HG03521 (cell line): Measurements from ENCODE around the gene MORC1.
"Not testable (repeated sequence)": the region's sequence is repeated elsewhere in the genome, so short reads cannot be mapped to it uniquely, and the experiment has no call there.

Experiments
- ATAC-seq: cut with Tn5 transposase; IDR thresholded peaks from one replicate; pipeline ENCODE4 v1.9.1; 2021; ENCODE audit warnings: mild to moderate bottlenecking, moderate library complexity; ENCODE audit not compliant: unreplicated experiment

MORC1 gene

GRCh38 chr3:109112946-109113760, 4.8 kb downstream of the MORC1 start:
- ATAC-seq, result no peak

DNA sequence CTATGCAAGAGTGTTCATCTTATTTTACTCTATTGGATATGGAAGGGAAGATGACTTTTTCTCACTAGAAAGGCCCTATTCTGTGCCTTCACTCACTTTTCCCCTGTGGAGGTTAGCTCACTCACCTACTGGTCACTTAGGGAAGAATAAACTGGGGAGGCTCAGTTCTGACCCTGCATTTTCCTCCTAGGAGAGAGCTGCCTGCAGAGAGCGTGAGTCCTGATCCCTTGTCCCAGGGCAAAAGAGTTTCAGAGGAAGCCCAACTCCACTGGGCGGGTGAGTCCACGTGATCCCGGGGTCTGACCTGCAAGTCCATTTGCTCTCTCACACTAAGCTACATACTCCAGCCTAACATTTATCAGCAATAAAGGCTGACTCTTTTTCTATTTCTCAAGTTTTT, 8.4 kb downstream of the MORC1 start:
- ATAC-seq, result no peak

- ATAC-seq, result peak; percentile 44
Measured at GRCh38 chr3:109098079-109098644, 19.8 kb downstream of the MORC1 start.

- ATAC-seq, result no peak
Measured at GRCh38 chr3:109095166-109095565, 22.8 kb downstream of the MORC1 start.

DNA sequence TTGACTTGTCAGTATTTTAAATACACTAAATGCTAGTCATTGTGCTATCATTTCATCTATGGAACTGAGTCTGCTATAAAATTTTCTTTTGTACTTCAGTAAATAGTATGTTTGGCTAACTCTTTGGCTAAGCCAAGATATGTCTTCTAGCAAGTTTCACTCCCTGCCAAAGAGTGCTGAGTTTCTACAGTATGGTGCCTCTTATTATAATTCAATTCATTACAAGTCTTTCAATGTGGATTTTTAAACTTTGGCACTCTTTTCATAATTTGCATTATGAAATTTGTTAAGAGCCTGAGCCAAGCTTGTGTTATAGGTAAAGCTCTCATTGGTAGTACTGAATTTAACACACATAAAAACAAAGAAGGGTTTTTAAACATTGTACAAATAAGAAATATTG, 24.4 kb downstream of the MORC1 start:
- ATAC-seq, result no peak

DNA sequence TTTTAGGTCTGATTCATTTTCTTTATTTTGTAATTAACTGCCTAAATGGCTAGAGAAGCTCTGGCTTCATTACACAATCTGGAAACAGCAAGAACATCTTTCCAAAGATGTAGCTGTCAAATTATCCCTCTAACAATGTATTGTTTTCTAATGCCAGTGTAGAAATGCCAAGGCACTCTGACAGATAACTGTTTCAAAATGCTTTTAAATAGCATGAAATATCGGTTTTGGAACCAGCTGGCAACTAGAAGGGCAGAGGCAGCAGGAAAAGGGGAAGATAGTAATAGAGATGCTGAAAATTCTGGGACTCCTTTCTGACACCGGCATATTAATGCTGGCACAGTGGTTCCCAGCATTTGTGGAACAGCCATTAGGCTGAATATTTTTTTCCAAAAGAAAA, 26.1 kb downstream of the MORC1 start:
- ATAC-seq, result no peak

DNA sequence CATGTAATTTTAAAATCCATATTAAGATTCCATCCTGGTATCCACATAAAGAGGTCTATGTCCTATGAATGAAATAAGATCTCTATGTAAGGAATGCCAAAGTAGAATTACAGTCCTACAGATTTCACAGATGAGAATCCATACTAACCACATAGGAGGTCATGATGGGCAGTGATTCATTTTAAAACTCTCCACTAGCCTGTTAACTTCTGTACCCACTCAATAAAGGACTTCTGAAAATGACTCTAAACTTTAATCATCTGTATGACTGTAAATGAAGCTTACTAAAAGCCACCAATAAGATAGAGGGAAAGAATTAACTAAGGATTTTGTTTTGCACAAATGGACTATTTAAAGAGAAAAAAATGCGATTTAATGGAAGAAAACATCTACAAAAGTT, 28.7 kb downstream of the MORC1 start:
- no peak for ATAC-seq

DNA sequence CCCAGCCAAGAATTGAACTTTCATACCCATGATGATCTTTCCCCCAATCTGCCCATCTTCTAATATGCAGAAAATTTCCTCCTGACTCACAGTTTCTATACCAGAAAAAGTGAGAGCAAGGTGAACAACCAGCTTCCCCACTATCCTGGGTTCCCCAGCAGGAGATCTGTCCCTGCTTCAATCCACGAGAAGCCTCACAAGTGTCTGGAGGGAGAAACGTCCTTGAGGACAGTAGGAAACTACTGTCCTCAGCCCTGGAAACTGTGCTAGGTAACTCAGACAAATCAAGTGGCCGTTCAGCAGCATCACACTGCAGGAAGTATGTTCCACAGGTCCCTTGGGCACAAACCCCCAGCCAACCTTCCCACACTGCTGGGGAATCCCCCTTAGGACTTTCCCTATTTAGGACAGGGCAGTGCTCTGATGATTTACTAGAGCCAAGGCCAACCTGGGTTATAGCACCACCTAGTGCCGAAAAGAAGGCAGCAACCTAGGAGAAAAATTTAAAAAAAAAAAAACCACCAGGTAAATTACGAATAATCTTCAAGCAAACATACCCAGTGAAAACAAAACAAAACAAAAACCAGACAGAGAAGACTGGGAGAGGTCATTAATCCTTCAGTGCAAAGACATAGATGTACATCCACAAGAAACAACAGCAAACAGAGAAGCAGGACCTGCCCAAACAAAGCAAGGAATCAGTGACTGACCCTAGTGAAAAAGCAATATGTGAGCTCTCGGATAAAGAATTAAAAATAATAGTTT, 36.0 kb downstream of the MORC1 start:
- peak; percentile 92 for ATAC-seq

- ATAC-seq, result not testable (repeated sequence)
Measured at GRCh38 chr3:109080090-109080489, 37.8 kb downstream of the MORC1 start.

GRCh38 chr3:109073116-109073515, 44.8 kb downstream of the MORC1 start:
- no peak for ATAC-seq

- ATAC-seq, result peak; percentile 84
Measured at GRCh38 chr3:109072194-109072593, 45.7 kb downstream of the MORC1 start.

DNA sequence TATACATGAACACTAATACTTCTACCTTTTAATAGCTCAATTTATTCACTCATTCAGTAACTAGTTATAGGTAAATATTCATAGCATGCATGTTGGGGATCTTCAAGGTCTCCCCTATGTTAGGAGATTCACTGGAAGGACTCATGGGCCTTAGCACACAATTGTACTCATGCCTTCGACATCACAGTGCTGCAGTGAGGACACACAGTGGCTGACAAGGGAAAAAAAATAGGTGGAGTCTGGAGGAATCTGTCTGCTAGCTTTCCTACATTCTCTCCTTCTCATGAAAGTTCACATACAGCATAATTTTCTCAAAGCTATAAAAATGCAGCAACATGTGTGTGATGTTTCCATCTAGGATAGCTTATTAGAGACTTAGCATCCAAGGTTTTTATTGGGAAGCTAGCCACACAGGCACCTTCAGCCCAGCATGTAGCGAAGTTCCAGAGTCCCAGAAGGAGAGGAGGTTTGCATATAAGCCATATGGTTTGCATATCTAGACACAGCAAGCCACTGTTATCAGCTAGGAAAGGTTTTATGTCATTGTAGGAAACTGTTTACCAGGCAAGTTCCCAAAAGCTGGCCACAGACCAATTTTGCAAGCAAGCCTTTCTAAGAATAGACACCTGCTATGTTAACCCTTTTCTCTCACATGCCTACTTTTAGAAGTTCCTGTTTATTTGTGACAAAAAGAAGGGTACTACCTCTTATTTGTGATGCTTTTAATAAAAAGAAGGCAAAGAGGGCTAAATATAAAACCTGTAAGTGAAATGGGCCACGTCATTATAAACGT, 46.4 kb downstream of the MORC1 start:
- peak; percentile 12 for ATAC-seq

DNA sequence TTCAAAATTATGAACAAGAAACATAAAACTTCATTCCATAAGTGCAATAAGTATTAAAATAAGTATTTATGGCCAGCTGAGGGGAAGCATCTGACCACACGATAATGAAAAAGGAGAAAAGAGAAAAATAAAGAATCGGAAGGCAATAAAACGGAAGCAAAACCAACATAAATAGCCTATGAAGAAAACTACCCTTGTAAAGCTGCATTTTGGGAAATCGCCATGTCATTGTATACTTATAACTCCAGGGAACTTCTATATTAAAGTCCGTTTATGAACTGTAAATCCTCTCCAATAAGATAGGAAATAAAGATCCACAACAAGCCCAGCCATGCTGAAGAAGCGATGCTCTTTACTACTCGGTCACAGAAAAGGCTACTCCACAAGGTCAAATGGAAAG, 47.7 kb downstream of the MORC1 start:
- ATAC-seq, result no peak

GRCh38 chr3:109066864-109067263, 51.1 kb downstream of the MORC1 start:
- no peak for ATAC-seq

DNA sequence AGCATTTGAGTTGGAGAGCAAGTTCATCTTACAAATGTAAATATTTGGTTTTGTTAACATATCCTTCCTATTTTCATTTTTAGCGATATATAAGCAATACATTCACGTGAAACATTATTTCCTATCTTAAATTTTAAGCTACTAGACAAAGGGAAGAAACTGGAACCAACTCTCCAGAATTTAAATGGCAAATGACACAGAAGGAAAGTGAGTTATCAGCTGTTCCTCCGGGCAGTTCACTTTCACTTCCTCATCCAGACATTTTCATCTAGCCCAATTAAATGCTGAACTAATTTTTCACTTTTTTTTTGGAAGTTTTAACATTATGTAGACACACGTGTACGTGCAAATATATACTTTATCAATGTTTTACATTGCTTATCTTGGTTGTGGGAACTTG, 58.7 kb downstream of the MORC1 start:
- ATAC-seq, result peak; percentile 78

DNA sequence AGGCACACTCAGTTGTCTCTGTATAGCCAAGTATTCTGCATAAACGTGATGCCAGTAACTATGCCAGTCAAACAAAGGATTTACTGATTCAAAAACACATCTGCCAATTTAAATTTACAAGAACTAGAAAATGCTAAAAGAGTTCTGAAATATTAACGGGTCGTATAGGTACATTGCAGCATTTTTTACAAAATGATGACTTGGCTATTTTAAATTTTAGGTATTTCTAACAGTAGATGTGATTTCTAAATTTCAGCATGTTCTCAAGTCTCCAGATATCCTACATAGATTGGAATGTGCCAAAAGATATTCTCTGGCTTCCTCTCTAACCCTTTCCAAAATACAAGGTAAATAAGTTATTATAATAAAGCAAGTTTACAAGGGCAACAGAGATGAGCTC, 60.3 kb downstream of the MORC1 start:
- no peak for ATAC-seq

DNA sequence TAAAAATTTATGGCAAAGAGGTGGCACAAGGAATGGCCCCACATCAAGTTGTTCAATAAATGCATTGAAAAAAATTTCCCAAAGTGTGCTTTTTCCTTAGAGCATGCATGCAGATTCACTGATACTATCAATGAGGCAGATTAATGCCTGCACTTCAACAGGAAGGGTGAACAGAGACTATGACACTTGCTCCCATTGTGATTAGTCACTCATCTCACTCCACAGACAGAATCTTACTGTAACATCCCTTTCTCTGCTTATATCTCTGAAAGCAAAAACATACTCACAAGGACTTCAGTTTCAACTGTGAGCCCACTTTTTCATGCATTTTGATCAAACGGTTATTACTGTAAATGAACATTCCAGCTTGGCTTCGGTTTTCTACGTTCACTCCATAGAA, 60.9 kb downstream of the MORC1 start:
- no peak for ATAC-seq

- ATAC-seq, result no peak
Measured at GRCh38 chr3:109050591-109051167, 67.3 kb downstream of the MORC1 start.

- no peak for ATAC-seq
Measured at GRCh38 chr3:109047366-109047765, 70.6 kb downstream of the MORC1 start.

- ATAC-seq, result no peak
Measured at GRCh38 chr3:109045271-109046040, 72.5 kb downstream of the MORC1 start.
